SKM-1 (cell line): ENCODE results near the gene TRPV5.

Experiments
- DNase-seq: peaks from one replicate; lab custom pipeline; 2025; ENCODE audit not compliant: unreplicated experiment; lab: John Stamatoyannopoulos, UW

The TRPV5 gene

DNA sequence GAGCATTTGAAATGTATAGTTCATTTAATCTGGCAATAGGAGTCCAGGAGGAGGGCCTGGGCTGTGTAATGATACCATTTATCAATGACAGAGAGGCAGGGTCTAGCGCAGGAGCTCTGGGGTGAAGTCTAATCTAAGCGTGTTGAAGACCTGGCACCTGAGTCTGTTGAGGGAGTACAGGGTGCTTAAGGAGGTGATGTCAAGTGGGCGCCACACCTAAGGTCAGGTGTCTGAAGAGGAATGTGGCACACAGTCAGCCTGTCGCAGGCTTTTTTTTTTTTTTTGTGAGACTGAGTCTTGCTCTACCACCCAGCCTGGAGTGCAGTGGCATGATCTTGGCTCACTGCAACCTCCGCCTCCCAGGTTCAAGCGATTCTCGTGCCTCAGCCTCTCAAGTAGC, 8.0 kb upstream of the TRPV5 start:
- DNase-seq, result no peak

DNA sequence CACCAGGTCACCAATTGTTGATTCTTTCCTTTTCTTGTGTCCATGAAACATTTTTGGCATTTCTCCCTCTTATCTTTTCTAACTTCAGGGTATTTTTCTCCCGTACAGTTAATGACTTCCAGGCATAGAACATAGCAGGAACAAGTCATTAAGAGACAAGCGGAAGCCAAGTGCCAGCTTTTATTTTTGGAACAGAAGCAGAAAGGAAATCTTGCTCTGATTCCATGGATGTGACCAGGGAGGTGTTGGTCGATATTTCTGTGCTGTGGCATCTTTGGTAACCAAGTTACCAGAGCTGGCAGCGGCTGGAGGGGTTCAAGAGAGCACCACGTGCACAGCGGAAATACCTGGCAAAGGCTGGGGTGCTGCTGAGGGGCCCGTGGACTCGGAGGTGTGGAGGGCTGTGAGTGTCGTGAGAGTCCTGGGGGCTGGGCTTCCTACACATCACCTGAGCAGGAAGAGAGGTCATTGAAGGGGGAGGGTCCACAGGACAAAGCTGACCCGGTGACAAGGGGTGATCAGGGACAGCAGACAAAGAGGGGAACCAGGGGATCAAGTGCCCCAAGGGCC, 7.5 kb upstream of the TRPV5 start:
- DNase-seq, result no peak

DNA sequence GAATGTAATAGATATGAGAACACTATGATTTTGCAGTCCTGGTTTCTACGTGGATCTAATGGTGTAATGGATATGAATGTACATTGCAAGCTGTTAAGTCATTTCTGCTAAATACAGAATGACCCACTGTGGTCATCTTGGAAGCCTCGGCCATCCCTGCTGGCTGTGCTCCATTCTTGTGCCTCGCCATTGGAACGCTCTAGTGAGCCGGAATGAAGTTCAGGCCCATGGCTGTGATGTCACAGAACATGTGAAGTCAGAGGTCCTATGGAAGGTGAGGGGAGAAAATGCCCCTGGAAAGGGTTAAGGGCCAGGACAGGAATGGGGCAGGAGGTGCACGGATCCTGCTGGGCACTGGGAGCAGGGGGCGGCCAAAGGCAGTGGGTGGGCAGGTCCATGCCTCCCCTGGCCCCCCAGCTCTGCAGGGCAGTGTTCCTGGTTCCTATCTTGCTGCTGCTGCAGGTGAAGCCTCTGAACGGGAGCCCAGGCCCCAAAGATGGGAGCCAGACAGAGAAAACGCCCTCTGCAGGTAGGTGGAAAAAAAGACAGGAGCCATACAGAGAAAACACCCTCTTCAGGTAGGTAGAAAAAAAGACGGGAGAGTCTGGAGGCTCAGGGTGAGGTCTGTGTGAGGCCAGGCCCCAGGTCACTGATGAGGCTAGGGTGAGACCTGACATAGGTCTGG, 5.8 kb upstream of the TRPV5 start, which contains the start of gene LLCFC1:
LLCFC1 (plus strand) TSS at position 259 of the 685 bp plus-strand sequence; CDS start at position 397, 138 bp downstream.
- DNase-seq, result no peak

DNA sequence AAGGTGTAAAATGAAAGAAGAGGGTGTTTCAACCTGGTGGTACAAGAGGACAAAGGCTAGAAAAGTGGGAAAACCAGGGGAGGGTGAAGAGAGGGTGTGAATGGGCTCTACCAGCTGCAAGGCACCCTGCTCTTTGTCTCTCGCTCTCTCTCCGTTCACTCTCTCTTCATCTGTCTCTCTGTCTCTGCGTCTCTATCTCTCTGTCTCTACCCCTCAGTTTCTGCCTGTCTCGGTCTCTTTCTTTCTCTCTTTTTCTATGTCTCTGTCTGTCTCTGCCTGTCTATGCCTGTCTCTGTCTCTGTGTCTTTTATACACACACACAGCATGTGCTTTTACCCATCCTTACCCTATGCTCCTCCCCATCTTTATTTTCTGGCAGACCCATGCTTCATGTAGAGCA, 5.1 kb upstream of the TRPV5 start:
- no peak for DNase-seq

DNA sequence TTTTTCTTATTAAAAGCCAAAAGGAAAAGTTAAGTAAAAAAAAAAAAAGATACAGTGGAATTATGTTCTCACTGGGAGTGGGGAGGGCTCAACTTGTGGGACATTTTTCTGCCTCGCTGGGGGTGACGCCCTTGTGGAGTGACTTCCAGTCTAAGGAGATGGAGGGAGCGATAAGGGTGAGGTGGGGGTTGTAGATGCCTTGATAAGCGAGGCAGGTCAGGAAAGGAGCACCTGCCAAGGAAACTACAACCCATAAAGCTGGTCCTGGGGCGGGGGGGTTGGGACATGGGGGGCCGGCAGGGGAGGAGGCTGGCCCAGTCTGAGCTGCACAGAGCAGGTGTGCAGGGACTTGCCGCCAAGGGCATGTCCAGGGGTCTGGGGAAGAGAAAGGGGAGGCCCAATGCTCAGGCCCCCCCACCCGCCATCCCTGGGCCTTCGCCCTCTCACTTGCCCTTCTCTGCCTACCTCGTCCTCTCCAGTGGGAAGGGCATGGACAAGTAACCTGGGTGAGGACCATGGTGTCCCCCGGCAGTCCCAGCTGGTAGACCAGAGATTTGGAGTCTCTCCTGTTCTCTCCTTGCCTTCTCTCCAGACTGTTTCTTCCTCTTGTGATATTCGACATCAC, 2.5 kb upstream of the TRPV5 start:
- no peak for DNase-seq

DNA sequence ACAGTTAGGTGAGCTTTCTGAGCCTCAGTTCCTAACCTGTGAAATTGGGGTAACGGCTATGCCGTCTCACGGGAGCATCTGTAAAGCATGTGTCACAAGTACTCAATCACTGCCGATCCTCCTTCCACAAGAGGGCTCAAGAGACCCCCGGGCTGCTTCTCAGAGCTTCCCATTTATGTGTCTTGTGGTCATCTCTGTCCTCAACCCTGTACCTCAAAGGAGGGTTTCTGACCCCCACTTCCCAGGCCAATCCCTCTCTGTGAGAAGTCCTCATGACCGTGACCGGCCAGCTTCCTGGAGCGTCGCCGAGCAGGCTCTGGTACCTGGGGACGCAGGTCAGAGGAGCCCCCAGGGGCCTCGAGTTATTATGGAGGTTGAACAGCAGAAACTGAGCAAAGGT, 510 bp upstream of the TRPV5 start:
- DNase-seq, result no peak

DNA sequence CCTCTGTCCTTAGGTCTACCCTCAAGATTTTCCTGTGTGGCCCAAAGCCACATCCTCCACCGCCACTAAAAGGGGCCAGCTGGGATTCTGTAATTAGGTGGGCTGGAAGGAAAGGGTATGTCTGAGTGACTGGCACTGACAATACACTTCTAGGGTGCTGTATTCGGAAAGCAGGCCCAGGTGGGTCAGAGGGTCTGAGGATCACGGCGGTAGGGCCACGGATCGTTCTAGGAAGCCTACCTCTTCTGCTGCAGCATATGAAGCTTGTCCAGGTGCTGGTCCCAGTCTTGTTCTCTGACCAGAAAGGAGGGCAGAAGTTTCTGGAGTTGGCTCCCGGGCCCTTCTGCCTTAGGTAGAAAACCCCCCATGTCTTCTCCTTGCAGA, 462 bp downstream of the TRPV5 start:
- no peak for DNase-seq

DNA sequence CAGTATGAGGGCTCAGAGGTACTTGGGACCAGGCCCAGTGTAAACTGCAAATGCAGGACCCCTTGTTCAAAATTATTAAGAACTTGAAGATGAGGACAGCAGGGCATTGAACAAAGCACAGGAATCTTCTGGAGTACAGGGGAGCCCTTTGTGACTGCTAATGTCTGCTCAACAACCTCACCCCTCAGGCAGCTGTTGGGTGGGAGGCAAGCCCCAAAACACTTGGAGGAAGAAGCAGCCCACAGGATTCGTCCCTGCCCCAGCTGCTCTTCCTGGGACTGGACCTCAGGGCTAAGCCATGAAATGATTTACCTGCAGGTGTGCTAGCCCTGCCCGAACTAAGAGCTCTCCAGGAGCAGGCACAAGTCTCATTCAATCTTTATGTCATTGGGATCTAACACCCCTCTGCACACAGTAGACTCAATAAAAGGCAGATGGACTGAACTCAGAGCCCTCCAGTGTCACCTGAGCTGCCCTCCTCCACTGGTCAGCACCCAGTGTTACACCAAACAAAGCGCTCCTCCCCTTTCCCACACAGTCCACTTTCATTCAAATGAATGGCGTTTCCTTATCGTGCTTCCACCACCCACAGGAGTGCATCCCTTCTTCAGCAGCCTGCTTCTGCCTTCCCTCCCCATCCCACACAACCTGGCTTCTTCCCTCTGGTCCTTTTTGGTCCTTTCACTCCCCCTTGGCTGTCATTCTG, 1.0 kb downstream of the TRPV5 start:
- no peak for DNase-seq

DNA sequence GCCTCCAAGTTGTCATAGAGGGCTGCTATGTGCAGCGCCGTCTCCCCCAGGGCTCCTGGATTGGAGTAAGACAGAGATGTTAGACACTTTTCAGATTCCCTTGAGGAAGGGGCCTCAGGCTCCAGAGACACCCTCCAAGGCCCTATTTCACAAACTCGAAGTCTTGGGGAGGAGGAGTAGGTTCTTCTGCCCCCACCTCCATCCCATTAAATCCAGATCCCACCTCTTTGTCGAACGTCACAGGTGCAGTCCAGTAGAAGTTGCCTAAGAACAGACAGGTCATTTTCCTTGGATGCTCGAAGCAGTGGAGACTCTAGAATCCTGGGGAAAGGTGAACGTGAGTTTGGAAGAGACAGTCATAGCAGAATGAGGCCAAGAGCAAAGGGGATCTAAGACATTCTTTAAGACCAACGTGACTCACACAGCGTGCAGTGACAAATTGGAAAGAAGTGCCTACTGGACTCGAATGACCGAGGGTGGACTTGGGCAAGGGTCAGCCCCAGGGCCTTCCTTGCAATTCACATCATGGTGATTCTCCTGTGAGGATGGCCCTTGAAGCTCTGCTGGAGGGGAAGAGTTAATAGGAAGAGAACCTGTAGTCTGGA, 3.3 kb downstream of the TRPV5 start:
- no peak for DNase-seq

DNA sequence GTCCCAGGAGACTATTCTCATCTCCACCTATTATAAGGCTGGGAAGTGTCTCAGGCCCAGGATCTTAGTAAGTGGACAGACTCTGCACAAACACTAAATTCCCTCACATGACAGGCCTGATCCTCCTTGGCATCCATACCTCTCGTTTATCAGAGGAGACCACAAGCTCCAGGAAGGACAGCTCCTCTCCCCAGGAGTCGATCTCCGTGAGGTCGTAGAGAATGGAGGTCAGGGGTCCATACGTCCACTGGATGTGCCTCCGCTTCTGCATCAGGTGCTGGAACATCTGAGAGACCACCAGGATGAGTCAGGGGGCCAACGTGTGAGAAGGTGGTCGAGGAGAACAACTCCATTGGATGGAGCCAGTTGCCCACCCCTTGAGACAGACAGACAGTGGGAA, 5.6 kb downstream of the TRPV5 start:
- no peak for DNase-seq

DNA sequence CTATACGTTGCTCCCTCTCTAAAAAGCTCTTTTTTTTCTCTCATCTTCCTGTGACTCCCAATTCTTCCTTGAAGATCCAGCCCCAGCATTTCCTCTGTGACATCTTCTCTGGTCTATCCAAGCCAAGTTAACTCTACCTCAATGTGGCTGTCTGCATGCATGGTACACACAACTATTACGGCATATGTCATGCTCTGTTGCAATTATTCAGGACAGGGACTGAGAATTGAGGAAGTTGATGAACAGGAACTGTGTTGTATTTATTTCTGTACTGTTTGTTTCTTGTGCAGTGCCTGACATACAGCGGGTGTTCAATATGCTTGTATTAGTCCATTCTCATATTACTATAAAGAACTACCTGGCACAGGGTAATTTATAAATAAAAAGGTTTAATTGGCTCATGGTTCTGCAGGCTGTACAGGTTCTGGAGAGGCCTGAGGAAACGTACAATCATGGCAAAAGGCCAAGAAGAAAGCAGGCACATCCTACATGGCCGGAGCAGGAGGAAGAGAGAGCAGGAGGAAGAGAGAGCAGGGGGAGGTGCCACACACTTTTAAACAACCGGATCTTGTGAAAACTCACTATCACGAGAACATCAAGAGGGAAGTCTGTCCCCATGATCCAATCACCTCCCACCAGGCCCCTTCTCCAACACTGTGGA, 6.3 kb downstream of the TRPV5 start:
- peak; percentile 94 for DNase-seq

DNA sequence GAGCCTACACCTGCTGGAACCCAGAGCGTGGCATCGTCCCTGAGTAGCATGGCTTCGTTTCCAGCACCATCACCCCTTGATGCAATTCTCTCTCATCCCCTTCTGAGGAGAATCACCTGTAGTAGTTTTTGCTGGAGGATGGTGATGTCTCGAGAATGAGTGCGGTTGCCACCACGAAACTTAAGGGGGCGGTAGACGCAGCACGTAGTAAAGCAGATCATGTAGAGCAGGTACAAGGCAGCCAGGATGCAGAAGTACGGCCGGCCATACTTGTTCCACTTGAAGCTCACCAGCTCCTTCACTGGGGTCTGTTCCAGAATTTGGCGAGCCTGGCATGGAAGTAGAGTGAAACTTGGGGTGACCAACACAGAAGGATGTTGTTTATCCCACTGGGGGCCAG, 8.1 kb downstream of the TRPV5 start:
- no peak for DNase-seq

DNA sequence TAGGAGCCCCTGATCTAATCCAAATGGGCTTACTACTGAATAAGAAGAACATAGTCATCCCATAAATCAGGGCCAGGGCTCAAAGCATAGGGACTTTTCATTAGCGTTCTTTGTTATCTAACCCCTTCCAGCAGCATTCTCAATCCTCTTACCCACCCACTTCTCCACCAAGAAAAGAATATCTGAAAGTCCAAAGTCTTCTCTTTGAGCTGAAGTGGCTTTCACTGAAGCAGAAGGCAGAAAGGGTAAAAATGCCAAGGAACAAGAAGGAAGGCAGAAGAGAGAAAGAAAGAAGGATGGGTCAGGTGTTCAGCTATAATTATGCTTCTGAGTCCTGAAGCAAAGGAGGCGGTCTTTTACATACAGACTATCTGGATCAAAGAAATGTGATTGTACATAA, 10.2 kb downstream of the TRPV5 start:
- no peak for DNase-seq

DNA sequence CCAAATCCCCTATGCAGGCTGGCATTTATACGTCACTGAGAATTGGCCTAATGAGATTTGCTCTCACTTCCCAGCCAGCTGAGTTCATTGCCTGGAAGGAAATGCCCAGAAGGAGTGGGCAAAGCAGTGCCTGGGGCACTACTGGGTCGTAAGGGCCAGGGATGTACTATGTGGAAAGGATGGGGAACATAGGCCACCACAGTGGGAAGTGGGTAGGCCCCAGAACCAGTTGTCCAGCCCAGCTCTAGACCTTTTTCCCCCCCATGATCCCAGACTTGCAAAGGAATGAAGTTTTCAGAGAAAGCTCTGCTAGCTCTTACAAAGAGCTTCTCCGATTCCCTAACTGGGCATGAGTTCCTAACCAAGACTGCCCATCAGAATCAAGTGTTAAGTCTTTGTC, 13.9 kb downstream of the TRPV5 start:
- DNase-seq, result no peak

DNA sequence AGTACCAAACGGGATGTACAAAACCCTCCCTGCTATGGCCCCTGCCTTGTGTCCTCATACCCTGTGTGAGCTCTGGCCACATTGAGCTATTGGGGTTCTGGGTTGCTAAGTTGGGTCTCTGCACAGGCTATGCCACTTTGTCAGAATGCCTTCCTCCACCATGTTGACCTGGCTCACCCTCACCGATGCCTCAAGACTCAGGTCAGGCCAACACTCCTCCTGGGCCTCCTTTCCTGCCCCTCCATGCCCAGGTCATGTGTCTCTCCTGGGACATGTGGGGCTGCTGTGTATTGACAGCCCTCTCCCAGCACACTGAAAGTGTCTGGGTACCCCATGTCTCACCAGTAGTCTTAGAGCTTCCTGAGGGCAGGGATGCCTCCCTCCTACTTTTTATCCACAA, 14.6 kb downstream of the TRPV5 start:
- DNase-seq, result no peak

DNA sequence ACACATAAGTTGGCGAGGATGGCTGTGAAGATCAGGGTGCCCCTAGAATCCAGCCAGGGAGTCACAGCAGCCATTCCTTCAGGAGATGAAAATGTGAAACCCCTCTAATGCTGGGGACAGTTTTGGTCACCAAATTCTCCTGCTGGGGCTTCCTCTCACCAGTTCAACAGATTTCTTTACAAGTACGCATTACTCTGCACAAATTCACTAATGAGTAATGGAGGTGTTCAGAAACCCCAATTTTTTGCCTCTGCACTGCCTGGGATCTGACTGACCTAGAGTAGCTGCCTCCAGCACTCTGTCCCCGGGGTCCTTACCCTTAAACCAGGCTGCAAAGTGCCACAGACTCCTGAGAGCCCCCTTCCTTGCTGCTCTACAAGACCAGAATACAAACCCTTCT, 16.1 kb downstream of the TRPV5 start:
- no peak for DNase-seq

DNA sequence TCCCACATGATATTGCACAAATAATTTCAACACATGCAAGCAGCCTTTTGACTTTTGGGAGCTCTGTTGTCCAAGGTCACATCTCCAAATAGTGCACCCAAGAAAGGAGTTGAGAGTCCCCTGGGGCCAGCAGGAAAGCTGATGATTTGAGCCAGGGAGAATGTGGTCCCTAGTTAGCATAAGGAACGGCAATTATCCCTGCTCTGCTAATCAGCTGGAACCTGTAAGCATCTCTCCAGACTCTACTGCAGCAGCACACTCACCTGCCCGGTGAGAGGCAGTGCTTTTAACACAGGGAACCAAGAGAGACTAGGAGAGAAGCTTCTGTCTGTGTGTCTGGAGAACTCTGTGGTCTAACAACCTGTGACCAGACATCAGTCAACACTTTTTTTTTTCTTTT, 17.0 kb downstream of the TRPV5 start:
- DNase-seq, result no peak

DNA sequence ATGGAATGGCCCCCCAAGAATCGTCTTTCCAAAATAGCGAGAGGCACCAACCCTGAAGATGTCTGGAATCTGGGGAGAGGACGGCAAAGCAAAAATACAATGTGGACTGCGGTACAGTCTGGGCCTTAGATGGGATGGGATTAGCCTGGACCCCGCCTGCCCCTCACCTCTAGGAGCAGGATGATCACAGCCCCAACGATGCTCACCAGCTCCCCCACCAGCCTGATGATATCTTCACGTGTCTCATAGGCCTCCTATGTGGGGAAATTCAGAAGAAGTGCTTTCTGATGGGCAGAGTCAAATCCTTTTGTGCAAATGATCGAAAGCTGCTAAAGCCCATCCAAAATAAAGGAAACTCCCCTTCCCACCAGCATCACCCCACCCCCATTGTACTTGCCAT, 18.2 kb downstream of the TRPV5 start:
- DNase-seq, result no peak

DNA sequence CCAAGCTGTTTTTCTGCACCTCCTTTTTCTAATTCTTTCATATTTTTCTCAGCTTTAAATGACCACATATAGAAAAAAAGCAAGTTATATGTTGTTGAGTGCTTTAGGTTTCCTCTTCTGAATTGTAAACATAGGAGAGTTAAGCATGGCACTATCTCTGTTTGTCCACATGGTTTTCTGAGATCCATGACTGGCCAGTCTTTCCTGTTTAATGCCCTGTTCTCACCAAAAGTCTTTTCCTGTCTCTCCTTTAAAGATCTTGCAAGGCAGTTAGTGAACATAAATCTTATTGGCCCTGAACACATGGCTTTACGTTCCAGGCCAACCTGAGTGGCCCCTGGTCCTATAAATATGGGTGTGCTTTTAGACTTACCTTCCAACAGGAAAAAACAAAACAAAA, 19.4 kb downstream of the TRPV5 start:
- DNase-seq, result no peak

DNA sequence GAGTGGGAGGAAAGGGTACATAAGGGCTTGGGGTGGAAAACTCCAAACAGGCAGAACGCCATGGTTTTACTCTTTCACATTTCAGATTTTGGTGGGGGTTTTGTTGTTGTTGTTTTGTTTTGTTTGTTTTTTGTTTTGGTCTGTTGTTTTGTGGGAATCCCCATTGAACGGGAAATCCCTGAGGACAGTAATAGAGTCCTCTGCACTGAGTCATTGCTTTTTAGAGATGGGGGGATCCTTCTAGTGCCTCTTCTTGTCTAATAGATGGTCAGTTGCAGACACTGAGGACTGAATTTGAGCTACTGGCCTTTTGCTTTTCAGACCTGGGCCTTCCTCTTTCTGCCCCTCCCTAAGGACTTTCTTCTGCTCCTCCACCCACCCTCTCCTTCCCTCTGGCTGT, 20.0 kb downstream of the TRPV5 start:
- no peak for DNase-seq

DNA sequence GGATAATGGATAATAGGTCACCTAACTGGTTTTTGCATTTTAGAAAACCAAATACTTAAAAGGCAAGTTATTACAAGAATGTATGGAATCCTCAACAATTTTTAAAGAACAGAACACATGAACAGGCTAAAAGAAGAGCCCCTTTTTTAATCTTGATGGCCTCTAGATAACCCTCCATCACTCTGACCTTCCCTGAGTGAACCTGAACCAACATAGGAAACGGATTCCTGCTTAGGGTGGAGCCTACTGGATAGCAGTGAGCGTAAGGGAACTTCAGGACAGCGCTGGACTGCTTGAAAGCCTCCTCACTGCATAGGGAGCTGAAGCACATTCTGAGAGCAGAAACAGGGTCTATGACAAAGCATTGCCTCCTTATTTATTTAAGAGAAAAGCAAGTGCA, 20.5 kb downstream of the TRPV5 start:
- DNase-seq, result no peak
